Fibroblast of lung (primary cell): ENCODE measurements around the gene NHS.

ENCODE experiments used
- EZH2 ChIP-seq: IDR thresholded peaks from 2 replicates; pipeline ENCODE4 v1.5.1; 2012; ENCODE audit warnings: low read length, control low read depth, mild to moderate bottlenecking; ENCODE audit errors: missing control alignments
- TF ChIP-seq, protein P1 (sequence below), 2 donors: IDR thresholded peaks in 1 of 2; conservative IDR thresholded peaks in 1 of 2; 1 replicate in 1 of 2; 2 replicates in 1 of 2; pipeline ENCODE4 v1.5.1; 2011 to 2012; ENCODE audit warnings: low read length in 2 of 2, control low read depth in 1 of 2, inconsistent platforms in 1 of 2, low read depth in 1 of 2, mild to moderate bottlenecking in 1 of 2

DNA sequence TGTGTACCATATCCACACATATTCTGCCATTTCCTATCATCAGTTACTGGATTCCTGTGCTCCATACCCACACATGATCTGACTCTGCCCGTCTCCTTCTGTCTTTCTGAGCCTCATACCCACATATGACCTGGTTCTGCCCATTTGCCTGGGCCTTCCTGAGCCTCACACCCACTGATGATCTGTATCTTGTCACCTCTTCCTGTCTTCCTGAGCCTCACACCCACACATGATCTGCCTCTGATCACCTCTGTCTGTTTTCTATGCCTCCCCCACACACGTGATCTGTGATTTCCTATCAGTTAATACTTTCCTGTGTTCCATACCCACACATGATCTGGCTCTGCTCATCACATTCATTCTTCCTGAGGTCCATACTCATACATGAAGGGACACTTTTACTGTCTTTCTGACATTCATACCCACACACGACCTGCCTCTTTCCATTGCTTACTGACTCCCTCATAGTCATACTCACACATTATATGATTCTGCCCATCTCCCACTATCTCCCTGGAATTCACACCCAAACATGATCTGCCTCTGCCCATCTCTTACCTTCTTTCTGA lies 394.8 kb downstream of the NHS start:
- no peak for TF ChIP-seq EZH2
- TF ChIP-seq, protein P1, sequence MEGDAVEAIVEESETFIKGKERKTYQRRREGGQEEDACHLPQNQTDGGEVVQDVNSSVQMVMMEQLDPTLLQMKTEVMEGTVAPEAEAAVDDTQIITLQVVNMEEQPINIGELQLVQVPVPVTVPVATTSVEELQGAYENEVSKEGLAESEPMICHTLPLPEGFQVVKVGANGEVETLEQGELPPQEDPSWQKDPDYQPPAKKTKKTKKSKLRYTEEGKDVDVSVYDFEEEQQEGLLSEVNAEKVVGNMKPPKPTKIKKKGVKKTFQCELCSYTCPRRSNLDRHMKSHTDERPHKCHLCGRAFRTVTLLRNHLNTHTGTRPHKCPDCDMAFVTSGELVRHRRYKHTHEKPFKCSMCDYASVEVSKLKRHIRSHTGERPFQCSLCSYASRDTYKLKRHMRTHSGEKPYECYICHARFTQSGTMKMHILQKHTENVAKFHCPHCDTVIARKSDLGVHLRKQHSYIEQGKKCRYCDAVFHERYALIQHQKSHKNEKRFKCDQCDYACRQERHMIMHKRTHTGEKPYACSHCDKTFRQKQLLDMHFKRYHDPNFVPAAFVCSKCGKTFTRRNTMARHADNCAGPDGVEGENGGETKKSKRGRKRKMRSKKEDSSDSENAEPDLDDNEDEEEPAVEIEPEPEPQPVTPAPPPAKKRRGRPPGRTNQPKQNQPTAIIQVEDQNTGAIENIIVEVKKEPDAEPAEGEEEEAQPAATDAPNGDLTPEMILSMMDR (conservative IDR thresholded peaks at IDR 0.05 in 1 of 2, IDR thresholded peaks at IDR 0.05 in 1 of 2; ENCODE audit: low read depth in 1 of 2, low read length in 2 of 2): no peak
